ENCODE measurements around the gene DGKB.

DGKB gene

GRCh38 chr7:14123923-14124322 is 778.6 kb downstream of the DGKB start:
- no peak for DNase-seq (ENCODE audit: low read depth)

DNA sequence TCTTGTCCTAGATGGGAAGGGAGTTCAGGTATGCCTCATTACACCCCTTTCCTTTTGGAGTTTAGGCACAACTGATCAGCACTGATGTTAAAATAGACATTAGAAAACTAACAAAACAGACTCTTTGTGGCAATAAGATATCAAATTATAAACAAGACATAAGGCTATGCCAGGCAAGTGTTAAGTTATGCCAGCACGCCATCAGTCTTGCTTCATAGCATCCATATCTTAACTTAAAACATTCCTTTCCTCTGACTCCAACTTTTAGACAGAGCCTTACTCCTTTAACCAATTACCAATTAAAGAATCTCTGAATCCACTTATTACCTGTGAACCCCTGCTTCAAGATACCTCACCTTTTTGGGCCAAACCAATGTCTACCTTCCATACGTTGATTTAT is 786.9 kb downstream of the DGKB start:
- peak; percentile 50 for DNase-seq (ENCODE audit: low read depth)

DNA sequence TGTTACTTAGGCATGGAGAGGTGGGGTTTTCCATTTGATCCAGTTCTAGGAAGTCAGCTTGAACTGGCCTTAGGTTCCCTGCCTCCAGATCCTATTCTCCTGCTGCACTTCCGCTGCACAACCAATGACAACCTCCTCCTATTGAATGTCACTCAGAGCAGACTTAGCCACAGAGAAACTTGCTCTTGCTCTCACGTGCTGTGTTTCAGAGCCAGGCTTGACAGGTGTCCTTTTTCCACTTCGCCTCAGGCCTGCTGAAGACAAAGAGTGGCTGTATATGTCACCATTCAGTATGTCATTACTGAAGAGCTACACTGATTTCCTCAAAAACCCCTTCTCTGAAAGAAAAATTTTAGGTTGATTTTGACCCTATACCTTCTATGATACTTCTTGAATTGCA is 797.7 kb downstream of the DGKB start:
- DNase-seq (ENCODE audit: low read depth): no peak

- no peak for DNase-seq (ENCODE audit: low read depth)
Observed at GRCh38 chr7:14096159-14096558, 806.4 kb downstream of the DGKB start.

DNA sequence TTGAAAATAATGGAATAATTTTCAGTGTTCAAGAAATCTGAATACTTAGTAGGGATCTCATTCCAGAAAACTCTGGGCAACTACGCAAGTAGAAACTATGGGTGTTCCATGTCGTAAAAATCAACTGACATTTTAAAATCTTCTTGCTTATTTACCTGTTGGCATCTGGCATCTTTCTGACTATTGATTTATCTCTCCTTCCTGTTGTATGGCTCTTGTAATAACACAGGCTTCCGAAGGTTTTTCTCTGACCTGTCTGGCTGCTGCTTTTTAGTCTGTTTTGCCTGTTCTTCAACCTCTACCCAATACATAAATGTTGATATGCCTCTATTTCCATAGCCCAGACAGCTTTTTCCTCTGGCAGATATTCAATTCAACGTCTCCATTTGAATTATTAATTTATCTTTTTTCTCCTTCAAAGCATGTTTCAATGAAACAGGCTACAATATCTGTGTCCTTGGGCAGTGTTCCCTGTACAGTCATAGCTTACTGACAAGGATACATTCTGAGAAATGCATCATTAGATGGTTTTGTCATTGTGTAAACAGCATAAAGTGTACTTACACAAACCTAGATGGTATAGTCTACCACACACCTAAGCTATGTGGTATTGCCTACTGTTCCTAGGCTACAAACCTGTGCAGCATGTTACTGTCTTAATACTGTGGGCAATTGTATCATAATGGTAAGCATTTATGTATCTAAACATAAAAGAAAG is 807.2 kb downstream of the DGKB start:
- no peak for DNase-seq (ENCODE audit: low read depth)

All from ELR (cell line).